Nephron progenitor cell (in vitro differentiated cells): ENCODE results near the gene TUBG1.
"Not testable (repeated sequence)": the region's sequence is repeated elsewhere in the genome, so short reads cannot be mapped to it uniquely, and the experiment has no call there.

Experiments used
- DNase-seq: peaks from one replicate; pipeline ENCODE4 v3.0.0; 2021
- H3K27ac Mint-ChIP-seq: 2 replicates; pipeline ENCODE4 v1.8.0; 2021; ENCODE audit warnings: mild to moderate bottlenecking, moderate library complexity, mixed read lengths
- H3K27me3 Mint-ChIP-seq: 2 replicates; pipeline ENCODE4 v1.8.0; 2021; ENCODE audit warnings: mild to moderate bottlenecking, low read depth, mixed read lengths; ENCODE audit not compliant: poor library complexity
- H3K36me3 Mint-ChIP-seq: 2 replicates; pipeline ENCODE4 v1.8.0; 2021; ENCODE audit warnings: low read depth, mixed read lengths
- H3K4me1 Mint-ChIP-seq: 2 replicates; pipeline ENCODE4 v1.8.0; 2021; ENCODE audit warnings: mixed read lengths
- H3K4me3 Mint-ChIP-seq: 2 replicates; pipeline ENCODE4 v1.8.0; 2021; ENCODE audit warnings: mild to moderate bottlenecking, moderate library complexity, mixed read lengths
- H3K9me3 Mint-ChIP-seq: 2 replicates; pipeline ENCODE4 v1.8.0; 2021; ENCODE audit warnings: mild to moderate bottlenecking, moderate library complexity, mixed read lengths
- CTCF ChIP-seq: fragments of 200-600 bp; sonication (generic); IDR thresholded peaks from 2 replicates; pipeline ENCODE4 v1.5.0; 2021; ENCODE audit warnings: antibody characterized with exemption

TUBG1 gene

DNA sequence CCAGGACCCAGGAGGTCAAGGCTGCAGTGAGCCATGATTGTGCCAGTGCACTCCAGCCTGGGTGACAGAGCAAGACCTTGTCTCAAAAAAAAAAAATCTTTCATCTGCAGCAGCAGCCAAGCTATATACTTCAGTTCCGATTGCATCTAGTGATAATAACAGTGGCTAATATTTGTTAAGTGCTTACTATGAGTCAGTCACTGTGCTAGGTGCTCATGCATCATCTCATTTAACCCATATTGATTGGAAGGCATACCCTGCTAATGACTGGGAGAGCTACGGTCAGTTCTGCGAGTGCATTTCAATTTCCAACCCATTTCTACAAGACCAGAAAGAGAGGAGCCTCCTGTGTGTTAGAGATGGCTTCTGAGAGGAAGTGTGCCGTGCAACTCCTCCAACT, 41.9 kb downstream of the TUBG1 start:
- no peaks in the 10 kb centered on the region for H3K36me3 Mint-ChIP-seq
- peaks cover 21% of the 10 kb centered on the region for H3K4me1 Mint-ChIP-seq
- H3K4me3 Mint-ChIP-seq: no peak overlapping the region
- H3K27me3 Mint-ChIP-seq: peaks cover 13% of the 10 kb centered on the region
- no peak for TF ChIP-seq CTCF
- H3K9me3 Mint-ChIP-seq: no peaks in the 10 kb centered on the region
- no peak overlapping the region for H3K27ac Mint-ChIP-seq
- DNase-seq: no peak

- peaks cover 14% of the 10 kb centered on the region for H3K9me3 Mint-ChIP-seq
- peaks cover 21% of the 10 kb centered on the region for H3K4me1 Mint-ChIP-seq
- peak overlapping the region; percentile 48 for H3K27ac Mint-ChIP-seq
- peaks cover 8% of the 10 kb centered on the region for H3K27me3 Mint-ChIP-seq
- TF ChIP-seq CTCF: no peak
- no peaks in the 10 kb centered on the region for H3K36me3 Mint-ChIP-seq
- peak overlapping the region; percentile 75 for H3K4me3 Mint-ChIP-seq
- peak; percentile 31 for DNase-seq
Measured at GRCh38 chr17:42653179-42654124, 44.0 kb downstream of the TUBG1 start.

- no peak for TF ChIP-seq CTCF
- H3K4me3 Mint-ChIP-seq: no peak overlapping the region
- H3K36me3 Mint-ChIP-seq: no peaks in the 10 kb centered on the region
- peaks cover 14% of the 10 kb centered on the region for H3K9me3 Mint-ChIP-seq
- H3K4me1 Mint-ChIP-seq: peaks cover 35% of the 10 kb centered on the region
- H3K27ac Mint-ChIP-seq: peak overlapping the region; percentile 8
- peaks cover 5% of the 10 kb centered on the region for H3K27me3 Mint-ChIP-seq
- no peak for DNase-seq
Measured at GRCh38 chr17:42655528-42655927, 46.0 kb downstream of the TUBG1 start.

GRCh38 chr17:42657824-42658588, 48.5 kb downstream of the TUBG1 start:
- peaks cover 3% of the 10 kb centered on the region for H3K27me3 Mint-ChIP-seq
- H3K27ac Mint-ChIP-seq: no peak overlapping the region
- peaks cover 7% of the 10 kb centered on the region for H3K36me3 Mint-ChIP-seq
- TF ChIP-seq CTCF: no peak
- no peak for DNase-seq
- peaks cover 37% of the 10 kb centered on the region for H3K4me1 Mint-ChIP-seq
- H3K9me3 Mint-ChIP-seq: peaks cover 14% of the 10 kb centered on the region
- H3K4me3 Mint-ChIP-seq: peak overlapping the region; percentile 65

DNA sequence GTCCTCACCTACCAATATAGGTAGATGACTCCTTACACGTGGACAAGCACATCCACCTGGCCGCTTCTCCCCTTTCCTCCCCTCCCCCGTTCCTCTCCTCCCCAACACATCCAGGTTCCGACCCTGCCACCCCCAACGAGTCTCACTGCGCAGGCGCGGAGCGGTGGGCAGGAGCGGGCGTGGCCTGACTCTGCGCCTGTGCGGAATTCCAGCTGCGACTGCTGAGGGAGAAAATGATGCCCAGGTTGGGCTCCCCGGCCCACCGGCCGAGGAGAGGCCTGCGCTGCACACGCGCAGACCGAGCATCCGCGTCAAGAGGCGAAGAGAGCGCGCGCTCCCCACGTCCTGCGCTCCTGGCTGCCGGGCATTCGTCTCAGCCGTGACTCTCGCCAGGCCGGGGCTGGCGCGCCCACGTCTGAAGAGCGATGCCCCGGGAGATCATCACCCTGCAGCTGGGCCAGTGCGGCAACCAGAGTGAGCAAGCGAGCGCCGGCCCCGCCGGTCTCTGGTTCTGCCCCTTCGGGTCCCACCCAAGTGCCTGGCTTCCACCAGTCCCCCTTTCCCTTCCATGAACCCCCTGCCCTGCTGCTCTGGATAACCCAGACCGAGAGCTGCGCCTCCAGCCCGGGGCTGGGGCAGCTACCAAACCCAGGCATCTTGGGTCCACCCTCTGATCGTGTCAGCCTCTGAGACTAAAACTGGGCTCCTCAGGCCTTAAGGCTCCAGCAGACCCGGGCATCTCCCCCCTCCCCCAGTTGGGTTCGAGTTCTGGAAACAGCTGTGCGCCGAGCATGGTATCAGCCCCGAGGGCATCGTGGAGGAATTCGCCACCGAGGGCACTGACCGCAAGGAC, 49.8 kb downstream of the TUBG1 start, which contains the start of gene TUBG2:
TSS of gene TUBG2 (plus strand) at position 206 of the 853 bp plus-strand sequence. CDS start at position 426, 220 bp downstream.
- no peaks in the 10 kb centered on the region for H3K27me3 Mint-ChIP-seq
- H3K36me3 Mint-ChIP-seq: peaks cover 14% of the 10 kb centered on the region
- H3K4me3 Mint-ChIP-seq: peak within 1 kb of the TSS; percentile 90
- peaks cover 27% of the 10 kb centered on the region for H3K4me1 Mint-ChIP-seq
- TF ChIP-seq CTCF: no peak
- peak within 1 kb of the TSS; percentile 25 for H3K27ac Mint-ChIP-seq
- H3K9me3 Mint-ChIP-seq: peaks cover 14% of the 10 kb centered on the region
- DNase-seq: peak; percentile 93

DNA sequence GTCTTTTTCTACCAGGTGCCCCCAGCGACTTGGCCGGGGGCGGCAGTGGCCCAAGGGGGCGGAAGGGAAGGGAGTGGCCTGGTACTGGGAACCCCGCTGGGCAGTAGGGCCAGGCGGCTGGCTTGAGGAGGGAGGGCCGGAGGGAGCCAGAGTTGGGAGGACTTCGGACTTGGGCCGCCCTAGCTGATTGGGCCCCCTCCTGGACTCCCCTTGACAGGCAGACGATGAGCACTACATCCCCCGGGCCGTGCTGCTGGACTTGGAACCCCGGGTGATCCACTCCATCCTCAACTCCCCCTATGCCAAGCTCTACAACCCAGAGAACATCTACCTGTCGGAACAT, 50.4 kb downstream of the TUBG1 start:
- H3K27ac Mint-ChIP-seq: not testable (repeated sequence)
- H3K4me3 Mint-ChIP-seq: peak overlapping the region; percentile 90
- peaks cover 14% of the 10 kb centered on the region for H3K9me3 Mint-ChIP-seq

More for the DNA sequence above, 50.4 kb downstream of the TUBG1 start:
- Mint-ChIP-seq H3K4me1 (peaks cover 21% of the 10 kb centered on the region), H3K36me3 (peaks cover 17% of the 10 kb centered on the region)
- not testable (repeated sequence) for DNase-seq, H3K27me3 Mint-ChIP-seq
